Spleen (tissue), 11 donors: ENCODE results near the gene SORBS2. TPM values are rescaled to one million over a fixed set of nuclear protein-coding genes. Genes with fewer than 3 reads are reported as not detected.

ENCODE experiments used
- DNase-seq: peaks from one replicate; pipeline ENCODE4 v3.0.0-alpha.2; 2020
- H3K27ac ChIP-seq, 8 donors: fragments of 200-600 bp; sonication (generic) in 7 of 8; 1 replicate in 4 of 8; 2 replicates in 4 of 8; pipeline versions ENCODE4 v1.5.0 to v1.8.0; 2016 to 2021; ENCODE audit warnings: inconsistent platforms in 4 of 8, mild to moderate bottlenecking in 4 of 8, moderate library complexity in 1 of 8
- H3K27me3 ChIP-seq, 7 donors: fragments of 200-600 bp; sonication (generic) in 6 of 7; replicated peaks in 1 of 7; 1 replicate in 4 of 7; 2 replicates in 3 of 7; pipeline versions ENCODE4 v1.5.0 to v1.8.0; 2016 to 2021; ENCODE audit warnings: inconsistent platforms in 3 of 7, mild to moderate bottlenecking in 1 of 7
- H3K36me3 ChIP-seq, 6 donors: fragments of 200-600 bp; sonication (generic) in 5 of 6; 1 replicate in 4 of 6; 2 replicates in 2 of 6; pipeline versions ENCODE4 v1.5.0 to v1.8.0; 2016 to 2021; ENCODE audit warnings: inconsistent platforms in 2 of 6
- H3K4me1 ChIP-seq, 6 donors: fragments of 200-600 bp; sonication (generic) in 5 of 6; 1 replicate in 3 of 6; 2 replicates in 3 of 6; pipeline versions ENCODE4 v1.5.0 to v1.8.0; 2016 to 2021; ENCODE audit warnings: inconsistent platforms in 3 of 6
- H3K4me3 ChIP-seq, 8 donors: fragments of 200-600 bp; sonication (generic) in 7 of 8; 1 replicate in 4 of 8; 2 replicates in 4 of 8; pipeline versions ENCODE4 v1.5.0 to v1.8.0; 2016 to 2021; ENCODE audit warnings: inconsistent platforms in 4 of 8, mild to moderate bottlenecking in 4 of 8, moderate library complexity in 2 of 8
- H3K9me3 ChIP-seq, 8 donors: fragments of 200-600 bp; sonication (generic) in 7 of 8; 1 replicate in 4 of 8; 2 replicates in 4 of 8; pipeline versions ENCODE4 v1.5.0 to v1.8.0; 2016 to 2021; ENCODE audit warnings: inconsistent platforms in 4 of 8
- POLR2A ChIP-seq, 3 donors: fragments of 450-650 bp; IDR thresholded peaks; one replicate each; pipeline ENCODE4 v1.5.1; 2017; ENCODE audit warnings: antibody characterized with exemption in 3 of 3, mild to moderate bottlenecking in 1 of 3
- POLR2AphosphoS5 ChIP-seq, 3 donors: sonication (generic); formaldehyde crosslinking; IDR thresholded peaks; one replicate each; pipeline ENCODE4 v1.5.1; 2017; ENCODE audit warnings: antibody characterized with exemption in 3 of 3
- WGBS, 5 donors: extraction: QIAGEN DNeasy Blood & Tissue Kit in 3 of 5; methylation state at CpG; one replicate each; pipeline versions ENCODE4 v1.1.5 to v1.1.7; 2013 to 2018; 5-methylcytosine and 5-hydroxymethylcytosine counted together
- intact Hi-C: fragments of 100-400 bp; cut with DNase I; formaldehyde crosslinking; loops from one replicate; pipeline ENCODE4 v1.15.0; 2023; ENCODE audit warnings: low total_unique reads
- polyA plus RNA-seq, 3 donors: library from polyadenylated mRNA; stranded (reverse); fragments of 200-250 nt; gene quantifications; one replicate each; pipeline ENCODE4 v1.2.1, GENCODE V29; 2013
- total RNA-seq, 7 donors: library from RNA; depleted of rRNA in 3 of 7; stranded (reverse); fragments of >200 nt in 3 of 7; fragmentation: NEBNext Ultra II Directional in 4 of 7; extraction: Animal tissue kit (Norgen Biotek cat#: 25700) in 4 of 7; gene quantifications; one replicate each; pipeline versions ENCODE4 v1.1.0 to v1.2.1, GENCODE V29; 2016 to 2021
- TF ChIP-seq, protein P1 (sequence below), 11 experiments: fragments of 200-600 bp in 7 of 11; fragments of 450-650 bp in 4 of 11; sonication (generic) in 4 of 11; IDR thresholded peaks in 8 of 11; conservative IDR thresholded peaks in 3 of 11; 1 replicate in 7 of 11; 2 replicates in 4 of 11; pipeline versions ENCODE4 v1.4.0 to v1.8.0; 2016 to 2021; ENCODE audit warnings: antibody characterized with exemption in 11 of 11, inconsistent platforms in 4 of 11, mild to moderate bottlenecking in 1 of 11
- donor health status: healthy with polysubstance abuse.
- donor health status: DM: no; HTN: no; CAD: no; lungs with moderate emphysema.
- donor health status: DM: no; HTN: no; CAD: no.
- donor health status: Bipolar disorder and iron deficiency.
- donor health status: healthy.
- donor health status: DM: no; HTN: no; CAD: no.
- donor health status: DM: yes; HTN: yes; CAD: no.

The SORBS2 gene
- total and polyA plus RNA-seq, 10 donors, result 5.9 to 128 (median 84.8) TPM

DNA sequence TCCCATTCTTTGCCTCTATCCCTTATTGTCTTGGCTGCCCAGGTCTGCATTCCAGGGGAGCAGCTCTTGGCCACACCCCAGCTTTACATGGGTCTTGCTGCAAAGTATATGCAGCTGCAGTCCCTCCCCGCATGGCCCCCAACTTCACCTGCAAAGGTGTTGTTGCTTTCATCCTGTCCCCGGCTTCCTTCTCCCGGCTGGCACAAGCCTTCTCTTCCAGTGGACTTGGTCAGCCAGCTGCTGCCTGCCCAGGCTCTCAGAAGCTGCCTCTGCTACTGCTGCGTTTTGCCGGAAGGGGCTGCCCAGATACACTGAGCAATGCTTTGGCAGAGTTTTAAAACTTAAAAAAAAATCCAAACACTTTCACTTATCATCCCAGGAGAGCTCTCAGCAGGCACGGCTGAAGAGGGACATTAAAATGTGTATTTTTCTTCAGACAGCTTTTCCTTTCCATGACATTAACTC, 155.5 kb downstream of the SORBS2 start:
- Histone ChIP-seq H3K27me3 (no peaks in the 10 kb centered on the region), H3K36me3 (peaks cover 0 to 23% (median 0%) of the 10 kb centered on the region in 6 donors), H3K4me1 (no peaks in the 10 kb centered on the region), H3K27ac (peak overlapping the region in 7 of 8 donors; percentile 40 to 71 (median 59)), H3K4me3 (peak overlapping the region; percentile 5 to 56 (median 14)), H3K9me3 (no peaks in the 10 kb centered on the region)
- DNase-seq, result no peak
- WGBS, 5 donors, result 56 to 72% (median 65%) methylated on average over 6 of the region's 6 CpGs
- intact Hi-C loops, result no loop called here
- TF ChIP-seq POLR2AphosphoS5 (IDR thresholded peaks at IDR 0.05) (peak in 2 of 3 donors; percentile 33 to 64), POLR2A (IDR thresholded peaks at IDR 0.05) (no peak)
- TF ChIP-seq, protein P1, sequence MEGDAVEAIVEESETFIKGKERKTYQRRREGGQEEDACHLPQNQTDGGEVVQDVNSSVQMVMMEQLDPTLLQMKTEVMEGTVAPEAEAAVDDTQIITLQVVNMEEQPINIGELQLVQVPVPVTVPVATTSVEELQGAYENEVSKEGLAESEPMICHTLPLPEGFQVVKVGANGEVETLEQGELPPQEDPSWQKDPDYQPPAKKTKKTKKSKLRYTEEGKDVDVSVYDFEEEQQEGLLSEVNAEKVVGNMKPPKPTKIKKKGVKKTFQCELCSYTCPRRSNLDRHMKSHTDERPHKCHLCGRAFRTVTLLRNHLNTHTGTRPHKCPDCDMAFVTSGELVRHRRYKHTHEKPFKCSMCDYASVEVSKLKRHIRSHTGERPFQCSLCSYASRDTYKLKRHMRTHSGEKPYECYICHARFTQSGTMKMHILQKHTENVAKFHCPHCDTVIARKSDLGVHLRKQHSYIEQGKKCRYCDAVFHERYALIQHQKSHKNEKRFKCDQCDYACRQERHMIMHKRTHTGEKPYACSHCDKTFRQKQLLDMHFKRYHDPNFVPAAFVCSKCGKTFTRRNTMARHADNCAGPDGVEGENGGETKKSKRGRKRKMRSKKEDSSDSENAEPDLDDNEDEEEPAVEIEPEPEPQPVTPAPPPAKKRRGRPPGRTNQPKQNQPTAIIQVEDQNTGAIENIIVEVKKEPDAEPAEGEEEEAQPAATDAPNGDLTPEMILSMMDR (IDR thresholded peaks at IDR 0.05 in 8 of 11, conservative IDR thresholded peaks at IDR 0.05 in 3 of 11), result peak in 7 of 11 experiments; percentile 16 to 48 (median 26)

DNA sequence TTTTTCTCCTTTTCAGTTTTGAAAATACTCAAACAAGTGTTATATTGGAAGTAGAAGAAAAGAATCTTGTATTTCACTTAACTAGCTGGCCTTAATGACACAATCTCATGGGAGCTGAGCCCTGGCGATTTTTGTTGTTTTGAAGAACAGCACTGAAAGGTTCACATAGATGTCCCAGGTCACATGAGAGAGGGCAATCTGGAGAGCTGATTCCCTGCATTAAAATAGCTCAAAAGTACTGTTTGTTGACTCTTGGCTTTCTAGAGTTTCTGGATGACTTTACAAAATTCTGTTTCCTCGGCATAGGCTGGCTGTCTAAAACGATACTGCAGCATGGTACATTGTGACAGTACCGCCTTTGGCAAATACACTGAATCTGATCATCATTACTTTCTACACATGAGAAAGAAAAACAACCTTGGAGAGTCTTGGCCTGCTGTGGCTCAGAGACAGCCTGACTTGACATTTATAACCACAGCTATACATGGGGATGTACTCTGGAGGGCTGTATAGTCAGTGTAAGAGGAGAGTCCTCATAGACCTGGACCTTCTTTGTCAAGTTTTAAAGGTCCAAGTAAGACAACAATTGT, 156.9 kb downstream of the SORBS2 start:
- intact Hi-C loops, result no loop called here
- Histone ChIP-seq H3K36me3 (peaks cover 0 to 17% (median 0%) of the 10 kb centered on the region in 6 donors), H3K4me3 (peak overlapping the region in 6 of 8 donors; percentile 6 to 56 (median 21)), H3K9me3 (no peaks in the 10 kb centered on the region), H3K27ac (peak overlapping the region in 7 of 8 donors; percentile 29 to 71 (median 59)), H3K4me1 (no peaks in the 10 kb centered on the region), H3K27me3 (no peaks in the 10 kb centered on the region)
- DNase-seq, result no peak
- TF ChIP-seq, protein P1 (IDR thresholded peaks at IDR 0.05 in 8 of 11, conservative IDR thresholded peaks at IDR 0.05 in 3 of 11), result no peak
- TF ChIP-seq POLR2AphosphoS5 (IDR thresholded peaks at IDR 0.05), result no peak
- 57 to 80% (median 58%) methylated on average over 4 of the region's 4 CpGs for WGBS, 5 donors

DNA sequence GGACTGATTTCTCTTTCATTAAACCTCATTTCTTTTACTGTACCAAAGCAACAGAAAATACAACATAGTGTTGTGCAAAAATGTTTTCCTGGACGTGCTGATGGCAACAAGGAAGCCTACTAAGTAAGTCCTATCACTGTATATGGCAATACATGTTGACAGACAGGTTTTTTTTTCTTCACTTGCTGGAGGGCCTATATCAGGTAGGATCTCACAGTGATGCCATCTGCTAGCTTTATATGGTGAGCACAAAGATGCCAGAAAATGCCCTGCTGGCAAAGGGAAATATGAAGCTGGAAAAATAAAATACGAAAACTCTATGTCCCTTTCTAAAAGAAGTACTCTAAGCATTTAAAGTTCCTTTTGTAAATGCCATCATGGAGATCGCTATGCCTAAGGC, 157.7 kb downstream of the SORBS2 start:
- intact Hi-C loops, result no loop called here
- TF ChIP-seq, protein P1 (IDR thresholded peaks at IDR 0.05 in 8 of 11, conservative IDR thresholded peaks at IDR 0.05 in 3 of 11), result no peak
- TF ChIP-seq POLR2AphosphoS5 (IDR thresholded peaks at IDR 0.05) (no peak), POLR2A (IDR thresholded peaks at IDR 0.05) (no peak)
- no peak for DNase-seq
- Histone ChIP-seq H3K27ac (peak overlapping the region in 4 of 8 donors; percentile 22 to 71 (median 52)), H3K36me3 (peaks cover 0 to 19% (median 0%) of the 10 kb centered on the region in 6 donors), H3K4me1 (no peaks in the 10 kb centered on the region), H3K27me3 (no peaks in the 10 kb centered on the region), H3K4me3 (peak overlapping the region in 4 of 8 donors; percentile 0 to 56 (median 30)), H3K9me3 (no peaks in the 10 kb centered on the region)
- 70 to 87% (median 77%) methylated on average over 3 of the region's 3 CpGs for WGBS, 5 donors

DNA sequence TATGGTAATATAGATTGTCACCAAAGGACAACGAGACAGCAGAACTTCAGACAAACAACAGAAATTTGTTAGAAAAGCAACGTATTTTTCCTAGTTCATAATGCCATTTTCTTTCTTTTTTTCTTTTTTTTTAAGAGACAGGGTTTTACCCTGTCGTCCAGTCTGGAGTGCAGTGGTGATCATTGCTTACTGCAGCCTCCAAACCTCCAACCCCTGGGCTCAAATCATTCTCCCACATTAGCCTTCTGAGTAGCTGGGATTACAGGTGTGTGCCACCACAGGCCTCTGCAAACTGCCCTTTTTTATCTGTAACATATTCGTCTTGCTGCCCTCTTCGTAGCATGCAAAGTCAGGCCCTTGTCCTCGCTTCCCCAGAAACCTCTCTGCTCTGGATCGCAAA, 160.1 kb downstream of the SORBS2 start:
- H3K4me3 ChIP-seq, result no peak overlapping the region
- DNase-seq, result no peak
- H3K27me3 ChIP-seq, result no peaks in the 10 kb centered on the region
- WGBS, 5 donors, result 81 to 89% (median 82%) methylated on average over 7 of the region's 7 CpGs
- TF ChIP-seq POLR2AphosphoS5 (IDR thresholded peaks at IDR 0.05) (no peak), POLR2A (IDR thresholded peaks at IDR 0.05) (no peak)
- TF ChIP-seq, protein P1 (IDR thresholded peaks at IDR 0.05 in 8 of 11, conservative IDR thresholded peaks at IDR 0.05 in 3 of 11), result no peak
- H3K27ac ChIP-seq, result peak overlapping the region in 1 of 8 donors; percentile 19
- H3K9me3 ChIP-seq, result no peaks in the 10 kb centered on the region
- H3K4me1 ChIP-seq, result no peaks in the 10 kb centered on the region
- H3K36me3 ChIP-seq, result peaks cover 0 to 39% (median under 1%) of the 10 kb centered on the region in 6 donors
- intact Hi-C loops, result no loop called here
